Activated naive CD4-positive, alpha-beta T cell treated with anti-CD3 and anti-CD28 coated beads, Interleukin-2, amount 50 U/mL, for 72 hours (primary cell): ENCODE results near the gene CEP170B. TPM values are rescaled to one million over a fixed set of nuclear protein-coding genes. Genes with fewer than 3 reads are reported as not detected.

Source experiments
- ATAC-seq, 2 donors: fragments of 150-1000 bp; cut with Tn5 transposase; 2 replicates each; pipeline ENCODE4 v1.10.0; 2021; ENCODE audit warnings: mild to moderate bottlenecking in 2 of 2, moderate library complexity in 2 of 2
- DNase-seq, 2 donors: peaks; one replicate each; pipeline ENCODE4 v3.0.0; 2021 to 2022; ENCODE audit warnings: low spot score in 2 of 2
- H3K27ac Mint-ChIP-seq, 2 donors: one replicate each; pipeline ENCODE4 v1.8.0; 2022; ENCODE audit warnings: mild to moderate bottlenecking in 2 of 2, mixed read lengths in 2 of 2
- H3K36me3 Mint-ChIP-seq, 2 donors: one replicate each; pipeline ENCODE4 v1.8.0; 2022; ENCODE audit warnings: mixed read lengths in 2 of 2
- H3K9me3 Mint-ChIP-seq, 2 donors: one replicate each; pipeline ENCODE4 v1.8.0; 2022; ENCODE audit warnings: mixed read lengths in 2 of 2
- total RNA-seq, 2 donors: library from RNA; stranded (reverse); gene quantifications; one replicate each; pipeline ENCODE4 v1.2.3, GENCODE V29; 2022

Gene CEP170B
- total RNA-seq, 2 donors from 2014 or later, result 6.0 to 9.4 TPM

DNA sequence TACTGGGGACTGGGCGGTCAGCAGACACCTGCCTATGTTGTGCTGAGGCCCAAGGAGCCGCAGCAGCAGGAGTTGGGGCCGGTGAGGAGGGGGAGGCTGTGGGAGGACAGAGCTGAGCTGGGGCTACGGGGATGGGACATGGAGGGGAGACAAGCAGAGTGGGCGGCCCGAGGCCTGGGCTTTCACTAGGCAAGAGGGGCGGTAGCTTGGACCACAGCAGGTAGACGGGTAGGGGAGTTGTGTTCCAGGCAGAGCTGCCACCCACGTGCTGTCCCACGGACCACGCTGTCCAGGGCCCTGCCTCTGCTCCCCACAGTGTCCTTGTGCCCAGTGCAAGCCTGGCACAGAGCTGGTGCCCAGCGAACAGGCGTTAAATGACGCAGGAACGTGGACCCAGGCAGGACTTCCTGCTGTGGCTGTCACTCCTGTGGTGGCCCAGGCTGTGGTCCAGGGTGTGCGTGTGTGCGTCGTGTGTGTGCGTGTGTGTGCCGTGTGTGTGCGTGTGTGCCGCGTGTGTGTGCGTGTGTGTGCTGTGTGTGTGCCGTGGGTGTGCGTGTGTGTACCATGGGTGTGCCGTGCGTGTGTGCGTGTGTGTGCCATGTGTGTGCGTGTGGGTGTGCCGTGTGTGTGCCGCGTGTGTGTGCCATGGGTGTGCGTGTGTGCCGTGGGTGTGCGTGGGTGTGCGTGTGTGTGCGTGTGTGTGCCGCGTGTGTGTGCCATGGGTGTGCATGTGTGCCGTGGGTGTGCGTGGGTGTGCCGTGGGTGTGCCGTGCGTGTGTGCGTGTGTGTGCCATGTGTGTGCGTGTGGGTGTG, 6.8 kb downstream of the CEP170B start:
- ATAC-seq (no peak), DNase-seq (no peak)
- Mint-ChIP-seq H3K9me3 (no peaks in the 10 kb centered on the region), H3K27ac (no peak overlapping the region), H3K36me3 (no peaks in the 10 kb centered on the region)

- DNase-seq (no peak), ATAC-seq (peak in 1 of 2 donors; percentile 30)
- Mint-ChIP-seq H3K9me3 (no peaks in the 10 kb centered on the region), H3K27ac (no peak overlapping the region), H3K36me3 (no peaks in the 10 kb centered on the region)
Measured at GRCh38 chr14:104872469-104873341, 7.6 kb downstream of the CEP170B start.

GRCh38 chr14:104873380-104874055, 8.4 kb downstream of the CEP170B start:
- ATAC-seq, result no peak
- H3K9me3 Mint-ChIP-seq, result no peaks in the 10 kb centered on the region
- no peak overlapping the region for H3K27ac Mint-ChIP-seq
- H3K36me3 Mint-ChIP-seq, result no peaks in the 10 kb centered on the region
- DNase-seq, result no peak

GRCh38 chr14:104874110-104874531, 9.1 kb downstream of the CEP170B start:
- ATAC-seq, result no peak
- DNase-seq, result no peak

GRCh38 chr14:104874571-104875411, 9.7 kb downstream of the CEP170B start:
- H3K27ac Mint-ChIP-seq, result no peak overlapping the region

More at GRCh38 chr14:104874110-104874531, 9.1 kb downstream of the CEP170B start:
- Mint-ChIP-seq H3K27ac (no peak overlapping the region), H3K9me3 (no peaks in the 10 kb centered on the region), H3K36me3 (no peaks in the 10 kb centered on the region)

DNA sequence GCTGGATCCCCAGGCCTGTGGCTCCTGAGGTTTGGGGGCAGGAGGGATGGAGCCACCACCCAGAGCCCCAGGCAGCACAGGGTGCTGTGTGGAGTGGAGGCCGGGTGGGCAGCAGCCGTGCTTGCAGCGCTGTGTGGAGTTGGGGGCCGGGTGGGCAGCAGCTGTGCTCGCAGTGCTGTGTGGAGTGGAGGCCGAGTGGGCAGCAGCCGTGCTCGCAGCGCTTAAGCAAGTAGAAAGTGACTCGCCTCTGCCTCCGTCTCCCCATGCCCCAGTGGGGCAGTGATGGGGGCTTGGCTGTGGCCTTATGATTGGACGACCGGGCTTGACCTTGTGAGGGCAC, 10.3 kb downstream of the CEP170B start:
- Mint-ChIP-seq H3K9me3 (no peaks in the 10 kb centered on the region), H3K27ac (peak overlapping the region in 1 of 2 donors; percentile 29), H3K36me3 (no peaks in the 10 kb centered on the region)
- ATAC-seq, result no peak
- no peak for DNase-seq

More at GRCh38 chr14:104874571-104875411, 9.7 kb downstream of the CEP170B start:
- ATAC-seq (no peak), DNase-seq (no peak)
- Mint-ChIP-seq H3K36me3 (no peaks in the 10 kb centered on the region), H3K9me3 (no peaks in the 10 kb centered on the region)

DNA sequence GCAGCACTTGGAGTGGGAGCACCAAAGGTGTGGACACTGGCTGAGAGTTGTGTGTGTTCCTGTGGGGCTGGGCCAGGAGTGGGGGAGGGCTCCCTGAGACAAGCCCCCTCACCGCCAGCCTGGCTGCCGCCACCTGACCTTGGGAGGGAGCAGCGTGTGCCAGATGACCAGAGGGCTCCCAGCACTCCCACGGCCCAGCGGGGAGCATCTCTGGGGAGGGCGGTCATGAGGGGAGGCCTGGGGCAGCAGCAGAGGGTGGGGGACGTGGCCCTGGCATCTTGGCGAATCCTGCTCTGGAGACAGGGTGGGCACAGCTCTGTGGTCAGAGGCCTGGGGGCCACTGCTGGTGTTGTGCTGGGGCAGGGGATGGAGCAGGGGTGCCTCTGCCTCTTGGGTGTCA, 10.7 kb downstream of the CEP170B start:
- no peaks in the 10 kb centered on the region for H3K36me3 Mint-ChIP-seq
- DNase-seq (no peak), ATAC-seq (no peak)
- no peaks in the 10 kb centered on the region for H3K9me3 Mint-ChIP-seq
- H3K27ac Mint-ChIP-seq, result peak overlapping the region in 1 of 2 donors; percentile 29

- H3K27ac Mint-ChIP-seq, result no peak overlapping the region
- no peaks in the 10 kb centered on the region for H3K9me3 Mint-ChIP-seq
- H3K36me3 Mint-ChIP-seq, result no peaks in the 10 kb centered on the region
- DNase-seq (peak in 1 of 2 donors; percentile 65), ATAC-seq (peak; percentile 39 to 90)
Measured at GRCh38 chr14:104876251-104876699, 11.2 kb downstream of the CEP170B start.

DNA sequence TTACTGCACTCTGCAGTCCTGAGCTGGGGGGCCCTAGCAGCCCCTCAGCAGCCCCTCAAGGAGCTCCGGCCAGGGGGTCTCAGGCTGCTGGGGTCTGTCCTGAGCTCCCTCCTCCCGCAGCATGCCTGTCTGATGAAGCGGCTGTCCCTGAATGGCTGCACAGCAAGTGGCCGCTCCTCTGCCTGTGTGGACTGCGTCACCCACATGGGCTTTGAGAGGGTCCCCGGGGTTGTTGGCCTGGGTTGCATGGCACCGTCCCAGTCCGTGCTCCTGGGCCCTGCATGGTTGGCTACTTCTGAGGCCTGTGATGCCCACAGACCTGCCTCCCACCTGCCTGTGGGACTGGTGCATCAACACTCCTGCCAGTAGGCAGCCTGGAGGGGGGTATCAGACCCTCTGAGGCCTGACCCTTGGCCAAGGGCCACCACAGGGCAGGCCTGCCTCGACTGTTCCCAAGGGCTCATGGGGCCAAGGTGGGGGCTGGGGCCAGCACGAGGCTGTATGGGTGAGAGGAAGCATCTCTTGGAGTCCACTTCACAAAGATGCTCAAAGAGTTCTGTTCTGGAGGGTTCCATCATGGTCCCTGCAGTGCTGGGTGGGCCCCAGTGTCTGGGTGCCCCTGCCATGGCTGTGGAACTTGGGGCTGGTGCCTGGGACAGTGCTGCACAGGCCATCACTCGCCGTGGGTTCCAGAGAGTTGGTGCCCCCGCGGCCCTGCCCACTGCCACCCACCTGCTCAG, 12.2 kb downstream of the CEP170B start:
- ATAC-seq (no peak), DNase-seq (no peak)
- no peak overlapping the region for H3K27ac Mint-ChIP-seq
- no peaks in the 10 kb centered on the region for H3K36me3 Mint-ChIP-seq
- no peaks in the 10 kb centered on the region for H3K9me3 Mint-ChIP-seq

DNA sequence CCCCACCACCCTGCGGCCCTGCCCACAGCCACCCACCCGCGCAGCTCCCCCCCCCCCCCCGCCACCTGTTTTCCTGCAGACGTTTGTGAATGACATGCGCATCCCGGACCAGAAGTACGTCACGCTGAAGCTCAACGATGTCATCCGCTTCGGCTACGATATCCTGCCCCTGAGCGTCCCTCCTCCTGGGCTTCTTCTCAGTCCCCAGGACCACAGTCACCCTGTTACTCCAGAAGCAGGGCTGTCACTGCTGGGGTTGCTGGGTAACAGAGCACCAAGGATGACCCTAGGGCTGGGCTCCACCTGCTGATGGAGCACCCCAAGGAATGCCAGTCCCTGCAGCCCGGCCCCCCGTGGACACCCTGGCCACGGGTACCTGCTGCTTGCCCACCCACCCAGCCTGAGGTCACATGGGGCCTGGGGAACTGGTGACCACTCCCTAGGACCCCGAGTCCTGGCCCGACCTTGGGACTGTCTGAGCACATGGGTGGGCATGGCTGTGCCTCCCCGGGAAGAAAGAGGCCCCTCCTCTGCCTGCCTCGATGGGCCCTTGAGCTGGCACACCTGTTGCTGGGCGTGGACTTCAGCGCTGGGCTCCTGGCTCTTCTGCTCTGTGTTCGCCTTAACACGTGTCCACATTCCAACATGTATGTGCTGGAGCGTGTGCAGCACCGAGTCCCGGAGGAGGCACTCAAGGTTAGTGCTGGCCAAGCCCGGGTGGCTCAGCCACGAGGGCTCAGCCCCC, 12.9 kb downstream of the CEP170B start:
- H3K27ac Mint-ChIP-seq, result no peak overlapping the region
- no peak for ATAC-seq
- no peaks in the 10 kb centered on the region for H3K36me3 Mint-ChIP-seq
- DNase-seq, result no peak
- no peaks in the 10 kb centered on the region for H3K9me3 Mint-ChIP-seq

DNA sequence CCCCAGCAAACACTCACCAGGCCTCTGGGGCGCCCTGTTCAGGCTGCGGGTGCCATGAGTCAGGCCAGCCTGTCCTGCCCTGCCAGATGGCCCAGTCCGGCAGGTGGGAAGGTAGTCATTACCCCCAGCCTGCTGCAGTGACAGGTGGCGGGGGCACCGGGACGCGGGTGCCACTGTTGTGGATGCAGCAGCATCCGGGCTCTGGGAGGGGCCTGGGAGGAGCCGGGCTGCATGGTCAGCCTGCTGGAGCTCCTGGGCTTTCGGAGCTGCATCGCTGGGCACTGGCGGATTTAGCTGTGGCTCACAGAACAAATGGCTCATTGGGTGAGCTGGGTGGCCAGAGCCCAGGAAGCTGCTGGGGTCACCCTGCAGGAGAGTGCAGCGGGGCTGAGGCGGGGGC, 13.5 kb downstream of the CEP170B start:
- Mint-ChIP-seq H3K36me3 (no peaks in the 10 kb centered on the region), H3K27ac (no peak overlapping the region), H3K9me3 (no peaks in the 10 kb centered on the region)
- ATAC-seq, result no peak
- DNase-seq, result no peak

DNA sequence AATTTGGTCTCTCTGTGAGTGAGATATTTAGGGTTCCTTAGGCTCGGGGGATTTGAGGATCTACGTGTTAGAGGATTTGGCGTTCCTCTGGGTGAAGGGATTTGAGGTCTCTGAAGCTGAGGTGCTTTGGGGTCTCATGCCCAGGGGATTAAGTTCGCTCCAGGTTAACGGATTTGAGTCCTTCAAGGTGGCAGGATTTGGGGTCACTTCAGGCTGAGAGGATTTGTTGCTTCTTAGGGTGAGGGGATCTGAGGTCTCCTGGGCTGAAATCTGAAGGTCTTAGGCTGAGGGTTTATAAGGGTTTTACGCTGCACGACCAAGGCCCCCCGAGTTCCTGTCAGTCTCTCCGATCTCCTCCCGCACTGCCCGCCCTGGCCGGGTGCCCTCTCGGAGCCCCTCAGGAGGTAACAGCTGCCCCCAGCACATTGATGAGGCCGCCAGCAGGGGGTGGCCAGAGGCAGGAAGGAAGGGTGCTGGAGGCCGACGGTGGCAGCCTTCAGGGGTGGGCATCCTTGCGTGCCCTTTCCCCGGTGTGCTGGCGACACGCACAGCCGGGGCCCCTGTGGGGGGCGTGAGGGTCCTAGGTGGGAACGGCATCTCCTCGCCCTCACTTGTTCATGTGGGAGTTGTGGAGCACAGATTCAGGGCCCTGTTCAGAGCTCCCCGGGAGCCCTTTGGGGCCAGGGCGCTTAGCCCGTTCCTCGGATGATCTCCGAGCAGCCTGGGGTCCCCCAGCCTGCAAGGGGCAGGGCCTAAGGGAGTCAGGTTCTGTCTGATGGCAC, 14.3 kb downstream of the CEP170B start:
- ATAC-seq, result no peak
- no peaks in the 10 kb centered on the region for H3K9me3 Mint-ChIP-seq
- no peaks in the 10 kb centered on the region for H3K36me3 Mint-ChIP-seq
- no peak overlapping the region for H3K27ac Mint-ChIP-seq
- DNase-seq, result no peak

DNA sequence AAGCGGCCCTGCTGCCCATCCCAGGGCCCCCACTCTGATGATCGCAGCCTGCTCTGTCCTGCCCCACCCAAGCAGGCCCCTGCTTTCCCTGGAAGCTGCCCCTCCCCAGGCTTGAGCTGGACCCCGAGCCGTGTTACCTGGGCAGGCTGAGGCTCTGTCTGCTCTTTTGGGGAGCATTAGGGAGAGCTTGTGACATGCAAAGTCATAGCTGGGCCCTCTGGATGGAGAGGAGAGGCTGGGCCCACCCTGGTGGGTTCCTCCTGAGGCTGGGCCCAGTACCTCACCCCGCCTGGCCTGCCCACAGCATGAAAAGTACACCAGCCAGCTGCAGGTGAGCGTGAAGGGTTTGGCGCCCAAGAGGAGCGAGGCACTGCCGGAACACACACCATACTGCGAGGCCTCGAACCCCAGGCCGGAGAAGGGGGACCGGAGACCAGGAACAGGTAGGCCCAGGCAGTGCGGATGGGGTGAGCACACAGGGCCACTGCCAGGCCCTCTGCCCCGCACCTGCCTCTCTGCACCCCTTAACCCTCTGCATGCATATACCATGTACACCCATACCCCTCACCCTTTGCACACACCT, 15.0 kb downstream of the CEP170B start:
- H3K36me3 Mint-ChIP-seq, result no peaks in the 10 kb centered on the region
- ATAC-seq (peak in 1 of 2 donors; percentile 19), DNase-seq (no peak)
- no peaks in the 10 kb centered on the region for H3K9me3 Mint-ChIP-seq
- H3K27ac Mint-ChIP-seq, result no peak overlapping the region

- H3K9me3 Mint-ChIP-seq, result no peaks in the 10 kb centered on the region
- ATAC-seq, result no peak
- no peak overlapping the region for H3K27ac Mint-ChIP-seq
- DNase-seq, result no peak
- H3K36me3 Mint-ChIP-seq, result no peaks in the 10 kb centered on the region
Measured at GRCh38 chr14:104880584-104881210, 15.6 kb downstream of the CEP170B start.
